CD4-positive, alpha-beta memory T cell (primary cell): ENCODE results near the gene ENOPH1. TPM values are rescaled to one million over a fixed set of nuclear protein-coding genes. Genes with fewer than 3 reads are reported as not detected.

Source experiments
- polyA plus RNA-seq, 2 donors: library from polyadenylated mRNA; unstranded; fragments of 300-500 nt; fragmentation: Illumina TruSeq; gene quantifications; one replicate each; pipeline ENCODE4 v1.2.3, GENCODE V29; 2021
- total RNA-seq, 2 experiments: library from RNA; stranded (reverse); gene quantifications; one replicate each; pipeline ENCODE4 v1.2.3, GENCODE V29; 2021

Gene ENOPH1
- total and polyA plus RNA-seq, 4 experiments from 2014 or later: 26.1 to 56.7 (median 33.1) TPM

Other genes with a start within 250 kb of the ENOPH1 start
- 100 to 1,000 TPM; 234 to 247 TPM for gene HNRNPD, start 56.6 kb upstream of the ENOPH1 start, total RNA-seq
- gene HNRNPD, start 56.6 kb upstream of the ENOPH1 start, polyA plus RNA-seq: 100 to 1,000 TPM; 158 to 268 TPM
- gene HNRNPDL, start 128 bp upstream of the ENOPH1 start, total RNA-seq: 100 to 1,000 TPM; 322 to 344 TPM
- gene HNRNPDL, start 128 bp upstream of the ENOPH1 start, polyA plus RNA-seq: 100 to 1,000 TPM; 218 to 279 TPM
- gene TMEM150C, start 131.4 kb downstream of the ENOPH1 start, total RNA-seq: not detected
- under 1 TPM in 1 of 2 donors, not detected in 1; 0.07 TPM for gene TMEM150C, start 131.4 kb downstream of the ENOPH1 start, polyA plus RNA-seq